GM19025 (cell line): ENCODE results near the gene GNAS-AS1.

Source experiments
- ATAC-seq: cut with Tn5 transposase; IDR thresholded peaks from one replicate; pipeline ENCODE4 v1.9.1; 2021; ENCODE audit warnings: mild to moderate bottlenecking, low read depth, moderate library complexity; ENCODE audit not compliant: unreplicated experiment

The GNAS-AS1 gene

GRCh38 chr20:58787211-58788005 lies 63.3 kb downstream of the GNAS-AS1 start:
- ATAC-seq = no peak

- ATAC-seq = no peak
Measured at GRCh38 chr20:58784321-58785074, 66.2 kb downstream of the GNAS-AS1 start.

- no peak for ATAC-seq
Measured at GRCh38 chr20:58783511-58784011, 67.1 kb downstream of the GNAS-AS1 start.

GRCh38 chr20:58781138-58781537 lies 69.6 kb downstream of the GNAS-AS1 start:
- ATAC-seq = no peak

GRCh38 chr20:58778760-58779159 lies 71.9 kb downstream of the GNAS-AS1 start:
- ATAC-seq = no peak

GRCh38 chr20:58777657-58778056 lies 73.0 kb downstream of the GNAS-AS1 start:
- ATAC-seq = no peak

GRCh38 chr20:58776109-58776508 lies 74.6 kb downstream of the GNAS-AS1 start:
- no peak for ATAC-seq

GRCh38 chr20:58775371-58775770 lies 75.3 kb downstream of the GNAS-AS1 start:
- ATAC-seq = no peak

- ATAC-seq = no peak
Measured at GRCh38 chr20:58774667-58775263, 75.9 kb downstream of the GNAS-AS1 start.

- ATAC-seq = no peak
Measured at GRCh38 chr20:58774214-58774613, 76.5 kb downstream of the GNAS-AS1 start.

- ATAC-seq = no peak
Measured at GRCh38 chr20:58772786-58773185, 77.9 kb downstream of the GNAS-AS1 start.
